Muscle of leg (tissue), 11 donors: ENCODE results near the gene FRMD8. TPM values are rescaled to one million over a fixed set of nuclear protein-coding genes. Genes with fewer than 3 reads are reported as not detected.
A peak's percentile ranks its signal among the peaks of the same experiment; 100 is the strongest.

Experiments
- DNase-seq: peaks from one replicate; pipeline ENCODE4 v3.0.0; 2013
- H3K27ac ChIP-seq: one replicate; pipeline ENCODE4 v1.5.1; 2013; ENCODE audit warnings: mild to moderate bottlenecking, low read length, control low read depth
- H3K27me3 ChIP-seq: one replicate; pipeline ENCODE4 v1.6.1; 2013; ENCODE audit warnings: low read length; ENCODE audit not compliant: control insufficient read depth, insufficient read depth
- H3K36me3 ChIP-seq: one replicate; pipeline ENCODE4 v1.6.1; 2013; ENCODE audit warnings: low read length; ENCODE audit not compliant: control insufficient read depth, insufficient read depth
- H3K4me1 ChIP-seq: one replicate; pipeline ENCODE4 v1.6.1; 2013; ENCODE audit warnings: low read length; ENCODE audit not compliant: control insufficient read depth, insufficient read depth
- H3K4me3 ChIP-seq: one replicate; pipeline ENCODE4 v1.5.1; 2013; ENCODE audit warnings: low read length, control low read depth
- H3K9me3 ChIP-seq: replicated peaks from 2 replicates; pipeline ENCODE4 v1.6.1; 2013; ENCODE audit warnings: low read depth, low read length; ENCODE audit not compliant: control insufficient read depth
- WGBS: methylation state at CpG from one replicate; pipeline ENCODE4 v1.1.5; 2013; ENCODE audit warnings: missing lambda C conversion rate; ENCODE audit not compliant: insufficient coverage; 5-methylcytosine and 5-hydroxymethylcytosine counted together
- polyA plus RNA-seq, 8 donors: library from polyadenylated mRNA; unstranded; fragments of 120-200 nt; gene quantifications; one replicate each; pipeline versions ENCODE4 v1.2.1 to v1.2.3, GENCODE V29; 2013; ENCODE audit warnings: inconsistent platforms in 1 of 8, low replicate concordance in 1 of 8; ENCODE audit not compliant: insufficient read length in 8 of 8, insufficient read depth in 1 of 8
- total RNA-seq: library from RNA; stranded (reverse); fragments of 120-200 nt; gene quantifications from one replicate; pipeline ENCODE4 v1.2.4, GENCODE V29; 2013

The FRMD8 gene
- total and polyA plus RNA-seq, 9 donors, result 8.2 to 12.4 (median 10.1) TPM

GRCh38 chr11:65456418-65456817 lies 70.0 kb downstream of the FRMD8 start:
- no peak for DNase-seq
- Histone ChIP-seq H3K36me3 (no peaks in the 10 kb centered on the region), H3K27me3 (no peaks in the 10 kb centered on the region), H3K27ac (peak overlapping the region; percentile 67), H3K4me3 (no peak overlapping the region), H3K4me1 (peaks cover 30% of the 10 kb centered on the region), H3K9me3 (no peaks in the 10 kb centered on the region)
- WGBS, result 29% methylated on average over 1 of the region's 3 CpGs

DNA sequence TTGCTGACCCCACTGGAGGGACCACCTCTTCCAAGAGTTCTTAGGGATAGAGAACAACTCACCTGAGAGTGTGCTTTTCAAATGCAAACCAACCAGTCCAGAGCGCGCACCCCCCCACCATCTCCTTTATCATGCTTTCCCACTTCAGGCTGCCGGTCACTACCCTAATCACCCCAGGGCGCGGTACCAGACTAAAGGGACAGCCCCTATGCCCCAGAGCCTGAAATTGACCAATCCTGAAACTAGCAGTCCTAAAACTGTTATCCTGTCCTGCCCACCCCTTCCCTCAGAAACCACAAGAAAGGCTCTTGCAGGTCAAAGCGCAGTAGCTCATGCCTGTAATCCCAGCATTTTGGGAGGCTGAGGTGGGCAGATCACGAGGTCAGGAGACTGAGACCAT lies 73.1 kb downstream of the FRMD8 start:
- Histone ChIP-seq H3K36me3 (no peaks in the 10 kb centered on the region), H3K27ac (no peak overlapping the region), H3K4me3 (no peak overlapping the region), H3K4me1 (peaks cover 12% of the 10 kb centered on the region), H3K9me3 (no peaks in the 10 kb centered on the region), H3K27me3 (no peaks in the 10 kb centered on the region)
- DNase-seq, result no peak
- WGBS, result 46% methylated on average over 3 of the region's 7 CpGs

Other genes starting within 250 kb of the FRMD8 start
- gene SPDYC, start 216.4 kb upstream of the FRMD8 start, total RNA-seq, result not detected
- gene SPDYC, start 216.4 kb upstream of the FRMD8 start, polyA plus RNA-seq, result under 1 TPM in 1 of 8 donors, not detected in 7; 0.16 TPM
- gene CAPN1, start 204.7 kb upstream of the FRMD8 start, total RNA-seq, result 46.7 TPM
- gene CAPN1, start 204.7 kb upstream of the FRMD8 start, polyA plus RNA-seq, result 10 to 100 TPM; 69.1 to 90.2 (median 80.1) TPM
- gene POLA2, start 124.7 kb upstream of the FRMD8 start, total RNA-seq, result 18.8 TPM
- gene POLA2, start 124.7 kb upstream of the FRMD8 start, polyA plus RNA-seq, result 10 to 100 TPM; 35.4 to 64.7 (median 51.6) TPM
- 20.8 TPM for gene CDC42EP2, start 71.8 kb upstream of the FRMD8 start, total RNA-seq
- 10 to 100 TPM; 26.9 to 42.4 (median 35.4) TPM for gene CDC42EP2, start 71.8 kb upstream of the FRMD8 start, polyA plus RNA-seq
- gene DPF2, start 52.8 kb upstream of the FRMD8 start, total RNA-seq, result 31.0 TPM
- gene DPF2, start 52.8 kb upstream of the FRMD8 start, polyA plus RNA-seq, result 10 to 100 TPM; 43.9 to 62.4 (median 52.2) TPM
- 0.22 TPM for gene TIGD3, start 31.9 kb upstream of the FRMD8 start, total RNA-seq
- gene TIGD3, start 31.9 kb upstream of the FRMD8 start, polyA plus RNA-seq, result under 1 TPM; 0.12 to 0.32 (median 0.20) TPM
- gene SLC25A45, start 4.0 kb upstream of the FRMD8 start, total RNA-seq, result 5.0 TPM
- 1 to 10 TPM; 4.0 to 8.3 (median 5.3) TPM for gene SLC25A45, start 4.0 kb upstream of the FRMD8 start, polyA plus RNA-seq
- 15.6 TPM for gene NEAT1, start 36.2 kb downstream of the FRMD8 start, total RNA-seq
- gene NEAT1, start 36.2 kb downstream of the FRMD8 start, polyA plus RNA-seq, result 100 to 1,000 TPM in 2 of 8 donors, 10 to 100 TPM in 6; 36.3 to 203 (median 72.2) TPM
- 4,773 TPM for gene MALAT1, start 112.4 kb downstream of the FRMD8 start, total RNA-seq
- gene MALAT1, start 112.4 kb downstream of the FRMD8 start, polyA plus RNA-seq, result 100 to 1,000 TPM; 135 to 278 (median 159) TPM
- gene SCYL1, start 138.4 kb downstream of the FRMD8 start, total RNA-seq, result 42.9 TPM
- 10 to 100 TPM; 43.0 to 62.9 (median 51.9) TPM for gene SCYL1, start 138.4 kb downstream of the FRMD8 start, polyA plus RNA-seq
- gene LTBP3, start 171.7 kb downstream of the FRMD8 start, total RNA-seq, result 50.2 TPM
- gene LTBP3, start 171.7 kb downstream of the FRMD8 start, polyA plus RNA-seq, result 100 to 1,000 TPM; 115 to 204 (median 159) TPM
- 24.4 TPM for gene ZNRD2, start 183.8 kb downstream of the FRMD8 start, total RNA-seq
- gene ZNRD2, start 183.8 kb downstream of the FRMD8 start, polyA plus RNA-seq, result 10 to 100 TPM; 50.6 to 63.1 (median 57.5) TPM
- gene FAM89B, start 185.9 kb downstream of the FRMD8 start, total RNA-seq, result 46.1 TPM
- 10 to 100 TPM; 32.5 to 53.2 (median 41.7) TPM for gene FAM89B, start 185.9 kb downstream of the FRMD8 start, polyA plus RNA-seq
- gene EHBP1L1, start 189.4 kb downstream of the FRMD8 start, total RNA-seq, result 176 TPM
- 100 to 1,000 TPM; 209 to 388 (median 297) TPM for gene EHBP1L1, start 189.4 kb downstream of the FRMD8 start, polyA plus RNA-seq
- 0.31 TPM for gene KCNK7, start 209.2 kb downstream of the FRMD8 start, total RNA-seq
- gene KCNK7, start 209.2 kb downstream of the FRMD8 start, polyA plus RNA-seq, result 1 to 10 TPM in 4 of 8 donors, under 1 TPM in 4; 0.39 to 1.9 (median 0.95) TPM
- 19.9 TPM for gene MAP3K11, start 227.6 kb downstream of the FRMD8 start, total RNA-seq
- 10 to 100 TPM; 26.1 to 37.2 (median 30.5) TPM for gene MAP3K11, start 227.6 kb downstream of the FRMD8 start, polyA plus RNA-seq
- 6.6 TPM for gene PCNX3, start 229.1 kb downstream of the FRMD8 start, total RNA-seq
- 10 to 100 TPM; 15.9 to 24.7 (median 20.8) TPM for gene PCNX3, start 229.1 kb downstream of the FRMD8 start, polyA plus RNA-seq